Stimulated activated CD4-positive, alpha-beta T cell treated with anti-CD3 and anti-CD28 coated beads, Interleukin-12 subunit alpha, Interleukin-12 subunit beta, amount 100 ng/mL, for 48 hours (primary cell): ENCODE results near the gene MAN1A1.

Experiments
- DNase-seq, 3 donors: peaks; one replicate each; pipeline ENCODE4 v3.0.0-alpha.2; 2020; ENCODE audit warnings: low read depth in 2 of 3, low spot score in 1 of 3

Gene MAN1A1

GRCh38 chr6:119240257-119241110 is 109.1 kb downstream of the MAN1A1 start:
- DNase-seq, result no peak

- DNase-seq, result no peak
Observed at GRCh38 chr6:119237177-119237715, 112.3 kb downstream of the MAN1A1 start.

- DNase-seq, result no peak
Observed at GRCh38 chr6:119234941-119235340, 114.6 kb downstream of the MAN1A1 start.

- no peak for DNase-seq
Observed at GRCh38 chr6:119234457-119234856, 115.1 kb downstream of the MAN1A1 start.

- no peak for DNase-seq
Observed at GRCh38 chr6:119233312-119233984, 116.1 kb downstream of the MAN1A1 start.

GRCh38 chr6:119231394-119231793 is 118.2 kb downstream of the MAN1A1 start:
- DNase-seq, result no peak

GRCh38 chr6:119230160-119230559 is 119.4 kb downstream of the MAN1A1 start:
- DNase-seq, result no peak

- DNase-seq, result no peak
Observed at GRCh38 chr6:119227377-119227776, 122.2 kb downstream of the MAN1A1 start.

GRCh38 chr6:119226089-119226488 is 123.5 kb downstream of the MAN1A1 start:
- no peak for DNase-seq

GRCh38 chr6:119224095-119224701 is 125.4 kb downstream of the MAN1A1 start:
- DNase-seq, result no peak

- DNase-seq, result no peak
Observed at GRCh38 chr6:119220452-119220851, 129.1 kb downstream of the MAN1A1 start.

GRCh38 chr6:119218548-119218947 is 131.0 kb downstream of the MAN1A1 start:
- DNase-seq, result no peak

- DNase-seq, result no peak
Observed at GRCh38 chr6:119215885-119216590, 133.5 kb downstream of the MAN1A1 start.

- DNase-seq, result no peak
Observed at GRCh38 chr6:119215309-119215708, 134.3 kb downstream of the MAN1A1 start.

GRCh38 chr6:119210596-119210995 is 139.0 kb downstream of the MAN1A1 start:
- no peak for DNase-seq

- DNase-seq, result no peak
Observed at GRCh38 chr6:119209452-119210205, 139.9 kb downstream of the MAN1A1 start.

GRCh38 chr6:119207971-119208725 is 141.4 kb downstream of the MAN1A1 start:
- DNase-seq, result no peak

- DNase-seq, result no peak
Observed at GRCh38 chr6:119207327-119207726, 142.2 kb downstream of the MAN1A1 start.

- no peak for DNase-seq
Observed at GRCh38 chr6:119205911-119206618, 143.5 kb downstream of the MAN1A1 start.
